Kidney epithelial cell (primary cell): ENCODE measurements around the gene VRK1. TPM values are rescaled to one million over a fixed set of nuclear protein-coding genes. Genes with fewer than 3 reads are reported as not detected.

Experiments
- DNase-seq: peaks from one replicate; pipeline ENCODE4 v3.0.0-alpha.2; 2010; ENCODE audit warnings: low read depth
- H3K27me3 ChIP-seq: 2 replicates; pipeline ENCODE4 v1.6.0; 2011; ENCODE audit warnings: low read length; ENCODE audit not compliant: control insufficient read depth, insufficient read depth
- H3K36me3 ChIP-seq: 2 replicates; pipeline ENCODE4 v1.5.1; 2011; ENCODE audit warnings: low read length; ENCODE audit not compliant: control insufficient read depth, insufficient read depth
- H3K4me3 ChIP-seq: 2 replicates; pipeline ENCODE4 v1.5.1; 2011; ENCODE audit warnings: low read depth, mild to moderate bottlenecking, control low read depth, low read length
- CTCF ChIP-seq: IDR thresholded peaks from 2 replicates; pipeline ENCODE4 v1.5.1; 2011; ENCODE audit warnings: mild to moderate bottlenecking, moderate library complexity, low read length, control low read depth, inconsistent platforms; ENCODE audit not compliant: insufficient read depth, poor library complexity, severe bottlenecking
- total RNA-seq: library from RNA; depleted of rRNA; stranded (reverse); fragments of >200 nt; gene quantifications from 2 replicates; pipeline ENCODE4 v1.2.3, GENCODE V29; 2015

Gene VRK1
- total RNA-seq, 1 donor from 2014 or later: 13.0 TPM

- TF ChIP-seq CTCF: no peak
- Histone ChIP-seq H3K36me3 (no peaks in the 10 kb centered on the region), H3K4me3 (no peak overlapping the region), H3K27me3 (no peaks in the 10 kb centered on the region)
- no peak for DNase-seq
These were observed 4.7 kb downstream of the VRK1 start for GRCh38 chr14:96801931-96802330.

GRCh38 chr14:96802963-96803362 lies 5.8 kb downstream of the VRK1 start:
- no peak for TF ChIP-seq CTCF
- no peaks in the 10 kb centered on the region for H3K36me3 ChIP-seq
- no peaks in the 10 kb centered on the region for H3K27me3 ChIP-seq
- H3K4me3 ChIP-seq: no peak overlapping the region
- no peak for DNase-seq

- H3K4me3 ChIP-seq: no peak overlapping the region
- no peak for DNase-seq
- TF ChIP-seq CTCF: no peak
These were observed 6.8 kb downstream of the VRK1 start for GRCh38 chr14:96803958-96804357.

GRCh38 chr14:96804895-96805294 lies 7.7 kb downstream of the VRK1 start:
- H3K27me3 ChIP-seq: no peaks in the 10 kb centered on the region
- DNase-seq: no peak
- no peak overlapping the region for H3K4me3 ChIP-seq
- H3K36me3 ChIP-seq: no peaks in the 10 kb centered on the region
- no peak for TF ChIP-seq CTCF

More at GRCh38 chr14:96803958-96804357, 6.8 kb downstream of the VRK1 start:
- no peaks in the 10 kb centered on the region for H3K36me3 ChIP-seq
- H3K27me3 ChIP-seq: no peaks in the 10 kb centered on the region

GRCh38 chr14:96805956-96806355 lies 8.8 kb downstream of the VRK1 start:
- no peak overlapping the region for H3K4me3 ChIP-seq
- H3K27me3 ChIP-seq: no peaks in the 10 kb centered on the region
- no peaks in the 10 kb centered on the region for H3K36me3 ChIP-seq
- no peak for DNase-seq
- TF ChIP-seq CTCF: no peak

- Histone ChIP-seq H3K27me3 (no peaks in the 10 kb centered on the region), H3K4me3 (no peak overlapping the region), H3K36me3 (no peaks in the 10 kb centered on the region)
- TF ChIP-seq CTCF: no peak
- no peak for DNase-seq
These were observed 9.7 kb downstream of the VRK1 start for GRCh38 chr14:96806836-96807235.
